Measurements from ENCODE around the gene PTGR2. TPM values are rescaled to one million over a fixed set of nuclear protein-coding genes. Genes with fewer than 3 reads are reported as not detected.

PTGR2 gene
- polyA plus RNA-seq (2013, experiment 1 of 2) = 4.0 TPM
- polyA plus RNA-seq (2013, experiment 2 of 2) = 3.8 TPM

DNA sequence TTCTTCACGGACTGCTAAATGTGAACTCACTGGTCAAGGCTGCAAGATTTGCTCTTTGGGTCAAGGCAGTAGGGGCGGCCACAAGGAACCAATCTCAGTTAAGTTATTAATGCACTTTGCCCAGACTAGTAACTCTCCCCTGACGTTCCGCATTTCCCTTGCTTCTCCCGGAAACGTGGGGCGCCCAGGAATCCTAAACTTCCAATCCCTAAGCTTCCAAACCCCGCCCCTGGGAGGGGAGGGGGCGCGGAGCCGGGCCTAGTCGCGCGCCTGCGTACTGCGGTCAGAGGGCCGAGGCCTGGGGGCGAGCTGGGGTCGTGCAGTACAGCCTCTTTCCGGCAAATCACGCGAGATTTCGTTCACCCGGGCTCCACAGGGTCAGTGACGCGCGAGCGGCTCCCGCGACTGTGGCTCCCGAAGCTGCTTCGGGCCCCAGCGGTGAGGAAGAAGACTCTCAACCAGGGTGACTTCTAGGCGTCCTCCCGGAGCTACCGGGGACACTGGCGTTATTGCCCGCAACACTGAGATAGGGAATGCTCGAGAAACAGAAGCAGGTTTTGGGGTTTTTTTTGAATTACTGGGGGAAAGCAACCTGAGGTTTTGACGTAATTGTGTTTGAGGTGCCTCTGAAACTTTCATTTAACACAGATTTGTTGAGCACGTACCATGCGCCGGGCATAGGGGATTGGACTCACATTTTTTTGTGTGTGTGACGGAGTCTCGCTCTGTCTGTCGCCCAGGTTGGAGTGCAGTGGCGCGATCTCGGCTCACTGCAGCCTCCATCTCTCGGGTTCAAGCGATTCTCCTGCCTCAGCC, at the start of gene PTGR2:
PTGR2 (plus strand) TSS at position 265 of the 816 bp plus-strand sequence. CDS start 7,032 bp downstream, outside the sequence.
- Histone ChIP-seq H3K14ac (ENCODE audit: low read length in 2 of 2) (no peak within 1 kb of the TSS), H3K4ac (ENCODE audit: low read depth in 1 of 2, low read length in 2 of 2) (peak within 1 kb of the TSS; percentile 24 to 91), H3K4me3 (ENCODE audit: insufficient read depth in 1 of 2, low read depth in 1 of 2, low read length in 2 of 2) (peak within 1 kb of the TSS; percentile 60 to 80), H3K9ac (ENCODE audit: low read length) (peak within 1 kb of the TSS; percentile 97), H2BK120ac (ENCODE audit: low read depth, low read length) (no peak within 1 kb of the TSS), H4K91ac (ENCODE audit: low read length) (peak within 1 kb of the TSS; percentile 34), H3K79me1 (replicated peaks; ENCODE audit: low read length, poor library complexity, severe bottlenecking) (no peaks in the 10 kb centered on the region), H2AK5ac (ENCODE audit: low read length, severe bottlenecking) (peak within 1 kb of the TSS; percentile 90), H3K27me3 (ENCODE audit: control insufficient read depth in 1 of 2, insufficient read depth in 1 of 2, low read length in 2 of 2) (no peaks in the 10 kb centered on the region), H2BK15ac (ENCODE audit: low read depth, poor library complexity, severe bottlenecking) (peak within 1 kb of the TSS; percentile 78), H3K36me3 (ENCODE audit: control insufficient read depth in 1 of 2, insufficient read depth in 2 of 2, low read depth in 1 of 2, low read length in 2 of 2) (peaks cover 0 to 7% of the 10 kb centered on the region in 2 experiments), H2BK12ac (ENCODE audit: low read length in 2 of 2) (peak within 1 kb of the TSS in 1 of 2 experiments; percentile 10), H3K23ac (ENCODE audit: low read length in 2 of 2) (no peak within 1 kb of the TSS), H2AFZ (ENCODE audit: low read depth, low read length) (peak within 1 kb of the TSS; percentile 77), H3K4me2 (ENCODE audit: low read length, poor library complexity, severe bottlenecking) (peak within 1 kb of the TSS; percentile 59), H3K4me1 (ENCODE audit: control insufficient read depth, insufficient read depth, low read depth, low read length) (peaks cover 10% of the 10 kb centered on the region), H2BK5ac (ENCODE audit: low read depth, low read length, poor library complexity, severe bottlenecking) (peak within 1 kb of the TSS; percentile 93), H3K18ac (ENCODE audit: low read depth in 1 of 2, low read length in 2 of 2) (peak within 1 kb of the TSS; percentile 53 to 76), H3K27ac (ENCODE audit: low read length, poor library complexity, severe bottlenecking) (peak within 1 kb of the TSS; percentile 98), H3K9me3 (ENCODE audit: control insufficient read depth, low read length) (no peaks in the 10 kb centered on the region), H4K8ac (ENCODE audit: low read length) (peak within 1 kb of the TSS; percentile 74)
- under 1% methylated on average over 49 of the region's 51 CpGs for WGBS
- DNase-seq = peak; percentile 98

DNA sequence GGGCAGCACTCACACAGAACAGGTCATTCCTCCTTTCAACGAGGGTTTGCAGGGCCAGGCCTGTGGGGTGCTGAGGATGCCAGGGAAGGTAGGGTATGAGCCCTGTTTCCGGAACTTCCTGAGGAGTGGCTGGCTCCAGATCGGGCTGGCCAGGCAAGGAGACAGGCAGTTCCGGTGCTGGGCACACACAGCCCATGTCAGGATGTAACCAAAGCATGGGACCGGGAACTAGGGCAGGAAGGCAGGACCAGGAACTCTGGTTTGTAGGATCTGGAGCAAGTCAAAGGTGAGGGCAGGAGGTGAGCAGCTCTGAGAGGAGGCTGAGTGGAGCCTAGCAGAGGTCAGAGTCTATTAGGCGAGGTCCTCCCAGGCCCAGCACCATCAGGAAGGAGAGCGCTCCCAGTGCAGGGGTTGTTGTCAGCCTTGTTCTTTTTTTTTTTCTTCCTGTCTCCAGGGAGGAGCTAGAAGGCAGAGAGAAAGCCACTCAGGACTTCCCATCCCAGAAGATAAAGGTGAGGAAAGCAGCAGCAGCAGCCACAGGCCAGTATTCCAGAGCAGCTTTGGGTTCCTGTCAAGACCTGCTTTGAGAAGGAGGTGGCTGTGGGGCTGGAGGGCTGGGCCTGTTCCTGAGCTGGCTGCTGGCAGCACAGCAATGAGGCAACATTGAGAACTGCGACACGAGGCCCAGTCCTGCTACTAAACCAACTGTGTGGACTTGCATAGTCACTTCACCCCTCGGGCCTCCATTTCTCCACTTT, 49.0 kb upstream of the PTGR2 start:
- Histone ChIP-seq H3K27me3 (ENCODE audit: control insufficient read depth in 1 of 2, insufficient read depth in 1 of 2, low read length in 2 of 2) (no peaks in the 10 kb centered on the region), H4K8ac (ENCODE audit: low read length) (peak overlapping the region; percentile 5), H3K9me3 (ENCODE audit: control insufficient read depth, low read length) (no peaks in the 10 kb centered on the region), H3K9ac (ENCODE audit: low read length) (no peak overlapping the region), H3K4me1 (ENCODE audit: control insufficient read depth, insufficient read depth, low read depth, low read length) (peaks cover 4% of the 10 kb centered on the region), H2BK15ac (ENCODE audit: low read depth, poor library complexity, severe bottlenecking) (no peak overlapping the region), H3K14ac (ENCODE audit: low read length in 2 of 2) (no peak overlapping the region), H2AFZ (ENCODE audit: low read depth, low read length) (no peak overlapping the region), H2AK5ac (ENCODE audit: low read length, severe bottlenecking) (no peak overlapping the region), H3K23ac (ENCODE audit: low read length in 2 of 2) (no peak overlapping the region), H4K91ac (ENCODE audit: low read length) (peak overlapping the region; percentile 27), H3K79me1 (replicated peaks; ENCODE audit: low read length, poor library complexity, severe bottlenecking) (no peaks in the 10 kb centered on the region), H3K4me2 (ENCODE audit: low read length, poor library complexity, severe bottlenecking) (no peak overlapping the region), H2BK120ac (ENCODE audit: low read depth, low read length) (no peak overlapping the region), H3K4ac (ENCODE audit: low read depth in 1 of 2, low read length in 2 of 2) (no peak overlapping the region), H3K27ac (ENCODE audit: low read length, poor library complexity, severe bottlenecking) (no peak overlapping the region), H2BK12ac (ENCODE audit: low read length in 2 of 2) (no peak overlapping the region), H3K36me3 (ENCODE audit: control insufficient read depth in 1 of 2, insufficient read depth in 2 of 2, low read depth in 1 of 2, low read length in 2 of 2) (no peaks in the 10 kb centered on the region), H3K18ac (ENCODE audit: low read depth in 1 of 2, low read length in 2 of 2) (peak overlapping the region; percentile 12 to 14), H2BK5ac (ENCODE audit: low read depth, low read length, poor library complexity, severe bottlenecking) (no peak overlapping the region), H3K4me3 (ENCODE audit: insufficient read depth in 1 of 2, low read depth in 1 of 2, low read length in 2 of 2) (no peak overlapping the region)
- 81% methylated on average over 10 of the region's 10 CpGs for WGBS
- DNase-seq = peak; percentile 28

DNA sequence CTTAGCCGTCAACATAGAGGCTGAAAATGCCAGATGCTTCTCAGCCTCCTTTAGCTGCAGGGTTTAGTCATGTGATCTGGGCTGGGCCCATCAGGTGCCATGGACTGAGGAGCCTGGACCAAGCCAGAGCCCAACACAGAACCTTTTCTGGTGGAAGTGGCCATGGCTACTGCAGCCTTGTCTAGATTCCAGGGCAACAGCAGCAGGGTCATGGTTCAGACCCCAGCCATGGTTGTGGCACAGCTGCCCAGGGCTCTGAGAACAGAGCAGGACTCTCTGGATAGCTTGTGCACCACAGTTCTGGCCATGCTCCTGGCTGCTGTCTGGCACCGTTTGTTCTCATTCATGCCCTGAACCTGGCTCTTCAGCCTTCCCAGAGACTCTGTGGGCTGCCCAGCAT, 47.0 kb upstream of the PTGR2 start:
- Histone ChIP-seq H2BK15ac (ENCODE audit: low read depth, poor library complexity, severe bottlenecking) (no peak overlapping the region), H2AK5ac (ENCODE audit: low read length, severe bottlenecking) (no peak overlapping the region), H3K14ac (ENCODE audit: low read length in 2 of 2) (no peak overlapping the region), H3K9me3 (ENCODE audit: control insufficient read depth, low read length) (no peaks in the 10 kb centered on the region), H4K8ac (ENCODE audit: low read length) (no peak overlapping the region), H3K23ac (ENCODE audit: low read length in 2 of 2) (no peak overlapping the region), H3K9ac (ENCODE audit: low read length) (no peak overlapping the region), H2AFZ (ENCODE audit: low read depth, low read length) (no peak overlapping the region), H3K27me3 (ENCODE audit: control insufficient read depth in 1 of 2, insufficient read depth in 1 of 2, low read length in 2 of 2) (no peaks in the 10 kb centered on the region), H2BK120ac (ENCODE audit: low read depth, low read length) (no peak overlapping the region), H4K91ac (ENCODE audit: low read length) (no peak overlapping the region), H3K79me1 (replicated peaks; ENCODE audit: low read length, poor library complexity, severe bottlenecking) (no peaks in the 10 kb centered on the region), H2BK5ac (ENCODE audit: low read depth, low read length, poor library complexity, severe bottlenecking) (no peak overlapping the region), H3K4me3 (ENCODE audit: insufficient read depth in 1 of 2, low read depth in 1 of 2, low read length in 2 of 2) (no peak overlapping the region), H3K4ac (ENCODE audit: low read depth in 1 of 2, low read length in 2 of 2) (no peak overlapping the region), H2BK12ac (ENCODE audit: low read length in 2 of 2) (no peak overlapping the region), H3K27ac (ENCODE audit: low read length, poor library complexity, severe bottlenecking) (no peak overlapping the region), H3K18ac (ENCODE audit: low read depth in 1 of 2, low read length in 2 of 2) (no peak overlapping the region), H3K4me2 (ENCODE audit: low read length, poor library complexity, severe bottlenecking) (no peak overlapping the region), H3K4me1 (ENCODE audit: control insufficient read depth, insufficient read depth, low read depth, low read length) (peaks cover 5% of the 10 kb centered on the region), H3K36me3 (ENCODE audit: control insufficient read depth in 1 of 2, insufficient read depth in 2 of 2, low read depth in 1 of 2, low read length in 2 of 2) (no peaks in the 10 kb centered on the region)
- 97% methylated on average over 2 of the region's 2 CpGs for WGBS
- DNase-seq = no peak

DNA sequence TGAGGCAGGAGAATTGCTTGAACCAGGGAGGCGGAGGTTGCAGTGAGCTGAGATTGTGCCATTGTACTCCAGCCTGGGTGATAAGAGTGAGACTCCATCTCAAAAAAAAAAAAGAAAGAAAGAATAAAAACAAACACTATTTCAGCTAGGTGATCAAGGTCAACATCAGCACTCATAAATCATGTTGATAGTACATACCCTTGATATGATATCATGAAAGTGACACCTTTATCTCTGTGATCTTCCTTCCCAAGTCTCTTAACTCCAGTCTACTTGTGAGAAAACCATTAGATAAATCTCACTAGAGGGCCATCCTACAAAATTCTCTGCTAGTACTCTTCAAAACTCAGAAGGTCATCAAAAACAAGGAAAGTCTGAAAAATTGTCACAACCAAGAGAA, 44.2 kb upstream of the PTGR2 start:
- no peaks in the 10 kb centered on the region for H3K27me3 ChIP-seq (ENCODE audit: control insufficient read depth in 1 of 2, insufficient read depth in 1 of 2, low read length in 2 of 2)
- no peak overlapping the region for H2BK15ac ChIP-seq (ENCODE audit: low read depth, poor library complexity, severe bottlenecking)
- no peak for DNase-seq
- H3K27ac ChIP-seq (ENCODE audit: low read length, poor library complexity, severe bottlenecking) = no peak overlapping the region
- H3K4me3 ChIP-seq (ENCODE audit: insufficient read depth in 1 of 2, low read depth in 1 of 2, low read length in 2 of 2) = no peak overlapping the region
- WGBS = no CpG with 5 or more reads among the region's 1 CpG
- peaks cover 5% of the 10 kb centered on the region for H3K4me1 ChIP-seq (ENCODE audit: control insufficient read depth, insufficient read depth, low read depth, low read length)
- no peak overlapping the region for H2BK120ac ChIP-seq (ENCODE audit: low read depth, low read length)
- no peak overlapping the region for H2AK5ac ChIP-seq (ENCODE audit: low read length, severe bottlenecking)
- no peak overlapping the region for H3K14ac ChIP-seq (ENCODE audit: low read length in 2 of 2)
- H4K91ac ChIP-seq (ENCODE audit: low read length) = no peak overlapping the region
- H3K23ac ChIP-seq (ENCODE audit: low read length in 2 of 2) = no peak overlapping the region
- no peak overlapping the region for H4K8ac ChIP-seq (ENCODE audit: low read length)
- no peak overlapping the region for H2AFZ ChIP-seq (ENCODE audit: low read depth, low read length)
- no peak overlapping the region for H3K4ac ChIP-seq (ENCODE audit: low read depth in 1 of 2, low read length in 2 of 2)
- H2BK5ac ChIP-seq (ENCODE audit: low read depth, low read length, poor library complexity, severe bottlenecking) = no peak overlapping the region
- no peaks in the 10 kb centered on the region for H3K79me1 ChIP-seq (replicated peaks; ENCODE audit: low read length, poor library complexity, severe bottlenecking)
- no peak overlapping the region for H3K4me2 ChIP-seq (ENCODE audit: low read length, poor library complexity, severe bottlenecking)
- H3K36me3 ChIP-seq (ENCODE audit: control insufficient read depth in 1 of 2, insufficient read depth in 2 of 2, low read depth in 1 of 2, low read length in 2 of 2) = no peaks in the 10 kb centered on the region
- no peak overlapping the region for H3K18ac ChIP-seq (ENCODE audit: low read depth in 1 of 2, low read length in 2 of 2)
- H3K9ac ChIP-seq (ENCODE audit: low read length) = no peak overlapping the region
- H3K9me3 ChIP-seq (ENCODE audit: control insufficient read depth, low read length) = no peaks in the 10 kb centered on the region
- no peak overlapping the region for H2BK12ac ChIP-seq (ENCODE audit: low read length in 2 of 2)
